ENCODE measurements around the gene CIART.
"Not testable (repeated sequence)": the region's sequence is repeated elsewhere in the genome, so short reads cannot be mapped to it uniquely, and the experiment has no call there.

CIART gene

DNA sequence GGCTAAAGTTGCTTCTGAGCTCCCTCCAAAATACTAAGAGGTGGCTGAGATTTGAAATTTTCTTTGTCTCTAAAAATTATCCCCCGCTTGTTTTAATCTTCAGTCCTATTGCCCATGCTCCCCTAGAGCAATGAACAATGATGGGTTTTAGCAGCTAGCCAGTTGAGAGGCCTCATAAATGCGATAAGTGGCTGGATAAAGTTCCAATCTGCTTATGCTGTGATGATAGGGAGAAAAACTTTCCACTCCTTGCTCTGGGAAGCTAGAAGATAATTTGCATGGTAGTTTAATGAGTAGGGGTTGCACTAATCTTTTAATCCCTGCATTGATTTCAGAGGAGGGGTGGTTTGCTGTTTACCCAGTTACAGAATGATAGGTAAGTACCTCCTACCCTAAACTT lies 29.4 kb downstream of the CIART start:
- DNase-seq = no peak

DNA sequence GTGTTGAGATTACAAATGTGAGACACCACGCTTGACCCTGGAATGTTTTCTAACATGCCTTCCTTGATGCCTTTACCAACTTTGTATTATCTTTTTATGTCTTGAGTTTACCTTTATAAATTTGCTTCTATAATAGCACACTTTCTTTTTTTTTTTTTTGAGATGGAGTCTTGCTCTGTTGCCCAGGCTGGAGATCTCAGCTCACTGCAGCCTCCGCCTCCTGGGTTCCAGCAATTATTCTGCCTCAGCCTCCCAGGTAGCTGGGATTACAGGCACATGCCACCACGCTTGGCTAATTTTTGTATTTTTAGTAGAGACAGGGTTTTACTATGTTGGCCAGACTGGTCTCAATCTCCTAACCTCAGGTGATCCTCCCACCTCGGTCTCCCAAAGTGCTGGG lies 32.3 kb downstream of the CIART start:
- not testable (repeated sequence) for DNase-seq

DNA sequence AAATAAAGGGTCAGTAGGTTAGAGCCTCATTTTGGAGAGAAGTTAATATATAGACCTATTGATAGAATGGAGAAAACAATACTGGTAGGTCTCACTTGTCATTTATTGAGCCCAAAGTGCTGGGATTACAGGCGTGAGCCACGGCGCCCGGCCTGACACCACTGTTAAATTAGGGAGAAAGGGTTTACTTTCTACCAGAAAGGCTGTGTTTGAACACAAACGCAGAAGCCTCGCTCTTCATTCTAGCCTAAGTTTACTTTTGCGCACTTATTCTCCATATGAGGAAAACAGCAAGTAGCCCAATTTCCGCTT lies 38.3 kb downstream of the CIART start:
- no peak for DNase-seq

DNA sequence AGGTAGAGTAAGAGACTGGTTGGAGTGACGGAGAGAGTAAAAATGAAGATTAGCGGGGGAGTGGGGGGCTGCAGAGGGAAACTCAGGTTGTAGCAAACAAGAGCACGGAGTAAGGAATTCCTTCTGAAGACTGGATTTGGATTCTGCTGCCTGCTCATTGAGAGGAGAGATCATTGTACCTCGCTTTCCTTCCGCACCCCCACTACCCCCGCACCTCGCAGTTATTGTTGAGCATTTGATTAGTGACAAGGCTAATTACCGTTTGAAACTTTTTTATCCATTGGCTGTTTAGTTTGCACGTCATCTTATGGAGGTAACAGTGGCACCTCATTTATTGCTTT lies 39.4 kb downstream of the CIART start:
- no peak for DNase-seq

DNA sequence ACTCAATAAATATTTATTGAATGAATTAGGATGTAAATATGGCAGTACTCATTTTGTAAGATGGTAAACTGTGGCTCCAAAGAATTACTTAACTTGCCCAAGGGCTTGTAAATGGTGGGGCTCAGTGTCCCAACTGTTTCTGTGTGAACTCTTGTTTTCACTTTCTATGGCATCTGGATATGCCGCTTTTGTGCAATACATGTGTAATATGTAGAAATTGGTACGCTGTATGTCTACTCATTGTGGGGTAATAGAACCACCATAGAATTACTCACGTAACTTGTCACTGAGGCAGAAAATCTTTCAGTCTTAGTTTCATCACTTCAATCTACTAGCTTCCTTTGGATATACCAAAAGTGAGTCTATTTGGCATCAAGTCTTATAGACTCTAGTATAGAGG lies 40.0 kb downstream of the CIART start:
- no peak for DNase-seq

DNA sequence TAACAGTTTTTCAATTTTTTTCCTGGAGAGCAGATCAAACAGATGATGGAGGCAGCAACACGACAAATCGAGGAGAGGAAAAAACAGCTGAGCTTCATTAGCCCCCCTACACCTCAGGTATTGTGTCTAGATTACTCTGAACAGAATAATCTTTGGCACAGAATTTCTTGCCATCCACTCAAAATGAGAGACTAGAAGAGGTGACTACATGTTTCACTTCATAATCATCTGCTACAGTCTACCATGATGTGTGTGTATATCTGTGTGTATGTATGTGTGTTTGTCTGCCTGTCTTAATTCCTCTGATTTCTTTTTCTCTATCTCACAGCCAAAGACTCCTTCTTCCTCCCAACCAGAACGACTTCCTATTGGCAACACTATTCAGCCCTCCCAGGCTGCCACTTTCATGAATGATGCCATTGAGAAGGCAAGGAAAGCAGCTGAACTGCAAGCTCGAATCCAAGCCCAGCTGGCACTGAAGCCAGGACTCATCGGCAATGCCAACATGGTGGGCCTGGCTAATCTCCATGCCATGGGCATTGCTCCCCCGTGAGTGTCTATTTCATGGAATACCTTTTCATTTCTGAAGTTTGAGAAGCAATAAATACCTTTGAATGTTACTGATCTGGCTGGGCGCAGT lies 50.4 kb downstream of the CIART start:
- no peak for DNase-seq
